ENCODE results near the gene ANGPTL4.

The ANGPTL4 gene

DNA sequence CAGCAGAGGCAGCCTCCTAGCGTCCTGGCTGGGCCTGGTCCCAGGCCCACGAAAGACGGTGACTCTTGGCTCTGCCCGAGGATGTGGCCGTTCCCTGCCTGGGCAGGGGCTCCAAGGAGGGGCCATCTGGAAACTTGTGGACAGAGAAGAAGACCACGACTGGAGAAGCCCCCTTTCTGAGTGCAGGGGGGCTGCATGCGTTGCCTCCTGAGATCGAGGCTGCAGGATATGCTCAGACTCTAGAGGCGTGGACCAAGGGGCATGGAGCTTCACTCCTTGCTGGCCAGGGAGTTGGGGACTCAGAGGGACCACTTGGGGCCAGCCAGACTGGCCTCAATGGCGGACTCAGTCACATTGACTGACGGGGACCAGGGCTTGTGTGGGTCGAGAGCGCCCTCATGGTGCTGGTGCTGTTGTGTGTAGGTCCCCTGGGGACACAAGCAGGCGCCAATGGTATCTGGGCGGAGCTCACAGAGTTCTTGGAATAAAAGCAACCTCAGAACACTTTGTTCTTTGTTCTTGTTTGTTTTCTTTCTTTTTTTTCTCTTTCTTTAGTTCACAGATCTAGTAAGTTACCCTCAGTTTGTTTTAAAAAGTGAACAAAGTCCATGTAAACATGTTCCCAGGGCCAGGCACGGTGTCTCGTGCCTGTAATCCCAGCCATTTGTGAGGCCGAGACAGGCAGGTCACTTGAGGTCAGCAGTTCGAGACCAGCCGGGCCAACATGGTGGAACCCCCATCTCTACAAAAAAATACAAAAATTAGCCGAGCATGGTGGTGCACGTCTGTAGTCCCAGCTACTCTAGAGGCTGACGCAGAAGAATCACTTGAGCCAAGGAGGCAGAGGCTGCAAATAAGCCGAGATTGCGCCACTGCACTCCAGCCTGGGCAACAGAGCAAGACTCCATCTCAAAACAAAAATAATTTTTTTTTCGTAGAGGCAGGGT, 10.2 kb downstream of the ANGPTL4 start:
- TF ChIP-seq RAD21 (IDR thresholded peaks at IDR 0.05; ENCODE audit: low read depth) (peak; percentile 26; the same call in 1 of the 2 replicates), EP300 (IDR thresholded peaks at IDR 0.05; ENCODE audit: borderline replicate concordance) (no peak), CEBPB (IDR thresholded peaks at IDR 0.05) (no peak)

GRCh38 chr19:8377598-8377997, 13.6 kb downstream of the ANGPTL4 start:
- TF ChIP-seq CREB1 (IDR thresholded peaks at IDR 0.05; ENCODE audit: low read depth) (no peak), FOXM1 (IDR thresholded peaks at IDR 0.05; ENCODE audit: borderline replicate concordance, low read depth) (no peak), USF1 (IDR thresholded peaks at IDR 0.05) (no peak), EP300 (IDR thresholded peaks at IDR 0.05; ENCODE audit: borderline replicate concordance) (no peak), YY1 (IDR thresholded peaks at IDR 0.05; ENCODE audit: low read depth) (no peak), CEBPB (IDR thresholded peaks at IDR 0.05) (no peak), ZBTB7A (IDR thresholded peaks at IDR 0.05; ENCODE audit: low read depth) (no peak), EGR1 (IDR thresholded peaks at IDR 0.05) (no peak), TEAD4 (IDR thresholded peaks at IDR 0.05) (no peak), TAF1 (IDR thresholded peaks at IDR 0.05; ENCODE audit: low read depth) (no peak), NFIC (IDR thresholded peaks at IDR 0.05) (no peak), REST (IDR thresholded peaks at IDR 0.05; ENCODE audit: low read depth) (no peak), RAD21 (IDR thresholded peaks at IDR 0.05; ENCODE audit: low read depth) (no peak), TCF12 (IDR thresholded peaks at IDR 0.05; ENCODE audit: low read depth) (no peak)
- TF ChIP-seq, protein P1, sequence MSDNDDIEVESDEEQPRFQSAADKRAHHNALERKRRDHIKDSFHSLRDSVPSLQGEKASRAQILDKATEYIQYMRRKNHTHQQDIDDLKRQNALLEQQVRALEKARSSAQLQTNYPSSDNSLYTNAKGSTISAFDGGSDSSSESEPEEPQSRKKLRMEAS (IDR thresholded peaks at IDR 0.05): no peak

DNA sequence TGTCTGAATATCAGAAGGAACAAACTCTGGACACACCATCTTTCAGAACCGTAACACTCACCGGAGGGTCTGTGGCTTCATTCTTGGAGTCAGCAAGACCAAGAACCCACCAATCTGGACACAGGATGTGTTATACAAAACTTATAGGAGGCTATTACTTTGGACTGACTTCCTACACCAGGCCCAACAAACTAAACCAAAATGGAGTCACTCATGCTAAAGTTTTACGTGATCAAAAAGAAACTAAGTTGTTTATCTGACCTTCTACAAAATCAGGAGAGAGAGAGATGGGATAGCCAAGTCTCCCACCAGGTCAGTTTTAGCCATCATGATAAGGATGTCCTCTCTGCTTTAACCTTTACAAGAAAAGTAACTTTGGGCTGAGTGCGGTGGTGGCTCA, 23.0 kb downstream of the ANGPTL4 start:
- TF ChIP-seq TEAD4 (IDR thresholded peaks at IDR 0.05) (no peak), REST (IDR thresholded peaks at IDR 0.05; ENCODE audit: low read depth) (no peak), ZBTB7A (IDR thresholded peaks at IDR 0.05; ENCODE audit: low read depth) (no peak), NFIC (IDR thresholded peaks at IDR 0.05) (no peak), CREB1 (IDR thresholded peaks at IDR 0.05; ENCODE audit: low read depth) (no peak), EGR1 (IDR thresholded peaks at IDR 0.05) (no peak), YY1 (IDR thresholded peaks at IDR 0.05; ENCODE audit: low read depth) (no peak), TCF12 (IDR thresholded peaks at IDR 0.05; ENCODE audit: low read depth) (no peak), USF1 (IDR thresholded peaks at IDR 0.05) (no peak), TAF1 (IDR thresholded peaks at IDR 0.05; ENCODE audit: low read depth) (no peak)

GRCh38 chr19:8387688-8388611, 24.0 kb downstream of the ANGPTL4 start:
- no peak for TF ChIP-seq TAF1 (IDR thresholded peaks at IDR 0.05; ENCODE audit: low read depth)
- no peak for TF ChIP-seq NFIC (IDR thresholded peaks at IDR 0.05)
- no peak for TF ChIP-seq EGR1 (IDR thresholded peaks at IDR 0.05)
- TF ChIP-seq YY1 (IDR thresholded peaks at IDR 0.05; ENCODE audit: low read depth): no peak
- no peak for TF ChIP-seq ZBTB7A (IDR thresholded peaks at IDR 0.05; ENCODE audit: low read depth)
- TF ChIP-seq CREB1 (IDR thresholded peaks at IDR 0.05; ENCODE audit: low read depth): no peak
- TF ChIP-seq EP300 (IDR thresholded peaks at IDR 0.05; ENCODE audit: borderline replicate concordance): no peak
- TF ChIP-seq FOXM1 (IDR thresholded peaks at IDR 0.05; ENCODE audit: borderline replicate concordance, low read depth): no peak
- TF ChIP-seq, protein P1 (IDR thresholded peaks at IDR 0.05): no peak
- TF ChIP-seq CEBPB (IDR thresholded peaks at IDR 0.05): no peak

DNA sequence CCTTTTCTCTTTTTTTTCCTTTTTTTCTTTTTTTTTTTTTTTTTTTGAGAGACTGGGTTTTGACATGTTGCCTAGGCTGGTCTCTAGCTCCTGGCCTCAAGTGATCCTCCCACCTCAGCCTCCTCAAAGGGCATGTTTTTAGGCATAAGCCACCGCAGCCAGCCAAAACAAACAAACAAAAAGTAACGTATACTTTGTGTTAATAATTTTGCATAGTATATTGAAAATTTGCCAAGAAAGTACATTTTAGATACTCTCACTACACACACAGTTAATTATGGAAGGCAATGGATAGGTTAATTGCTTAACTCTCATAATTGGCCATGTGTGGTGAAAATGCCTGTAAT, 24.6 kb downstream of the ANGPTL4 start:
- TF ChIP-seq NFIC (IDR thresholded peaks at IDR 0.05) (no peak), YY1 (IDR thresholded peaks at IDR 0.05; ENCODE audit: low read depth) (no peak), TAF1 (IDR thresholded peaks at IDR 0.05; ENCODE audit: low read depth) (no peak), TEAD4 (IDR thresholded peaks at IDR 0.05) (no peak), CEBPB (IDR thresholded peaks at IDR 0.05) (no peak), CREB1 (IDR thresholded peaks at IDR 0.05; ENCODE audit: low read depth) (no peak), ZBTB7A (IDR thresholded peaks at IDR 0.05; ENCODE audit: low read depth) (no peak), TCF12 (IDR thresholded peaks at IDR 0.05; ENCODE audit: low read depth) (no peak), EGR1 (IDR thresholded peaks at IDR 0.05) (no peak), REST (IDR thresholded peaks at IDR 0.05; ENCODE audit: low read depth) (no peak)
